ENCODE data around the gene LAMB3.
A peak's percentile ranks its signal among the peaks of the same experiment; 100 is the strongest.

LAMB3 gene

DNA sequence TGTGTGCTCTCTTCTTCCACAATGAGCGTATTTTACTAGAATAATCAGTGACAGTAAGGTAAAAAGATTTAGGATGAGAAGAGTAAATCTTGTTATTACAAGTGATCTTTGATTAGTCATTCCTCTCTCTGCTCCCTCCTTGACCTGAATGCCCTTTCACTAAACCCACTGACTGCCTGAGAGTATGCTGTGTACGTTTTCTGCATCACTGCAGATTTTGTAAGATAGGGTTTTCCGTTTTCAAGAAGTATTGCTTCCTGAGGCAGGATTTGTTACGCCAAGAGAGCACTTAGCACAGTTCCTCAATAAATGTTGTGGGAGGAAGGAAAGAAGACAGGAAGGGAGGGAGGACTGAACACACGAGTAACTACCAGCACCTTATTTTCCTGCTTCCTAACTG, 7.7 kb upstream of the LAMB3 start:
- no peak for DNase-seq

DNA sequence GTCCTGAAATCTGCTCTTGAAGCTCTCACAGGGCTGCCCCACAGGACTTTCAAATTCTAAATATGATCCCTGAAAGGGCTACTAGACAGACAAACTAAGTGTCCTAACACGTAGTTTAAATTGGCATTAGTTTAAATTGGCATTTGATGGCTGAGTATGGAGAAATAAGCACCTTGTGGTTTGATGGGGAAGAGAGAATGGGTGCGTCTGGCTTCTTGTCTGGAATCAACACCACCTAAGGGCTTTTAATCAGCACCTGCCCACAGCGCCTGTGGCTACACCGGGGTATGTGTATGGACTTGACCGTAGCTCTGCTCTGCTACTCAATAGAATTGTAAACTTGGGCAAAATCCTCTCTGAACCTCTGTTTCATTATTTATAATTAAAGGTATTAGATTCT, 5.7 kb upstream of the LAMB3 start:
- no peak for DNase-seq

DNA sequence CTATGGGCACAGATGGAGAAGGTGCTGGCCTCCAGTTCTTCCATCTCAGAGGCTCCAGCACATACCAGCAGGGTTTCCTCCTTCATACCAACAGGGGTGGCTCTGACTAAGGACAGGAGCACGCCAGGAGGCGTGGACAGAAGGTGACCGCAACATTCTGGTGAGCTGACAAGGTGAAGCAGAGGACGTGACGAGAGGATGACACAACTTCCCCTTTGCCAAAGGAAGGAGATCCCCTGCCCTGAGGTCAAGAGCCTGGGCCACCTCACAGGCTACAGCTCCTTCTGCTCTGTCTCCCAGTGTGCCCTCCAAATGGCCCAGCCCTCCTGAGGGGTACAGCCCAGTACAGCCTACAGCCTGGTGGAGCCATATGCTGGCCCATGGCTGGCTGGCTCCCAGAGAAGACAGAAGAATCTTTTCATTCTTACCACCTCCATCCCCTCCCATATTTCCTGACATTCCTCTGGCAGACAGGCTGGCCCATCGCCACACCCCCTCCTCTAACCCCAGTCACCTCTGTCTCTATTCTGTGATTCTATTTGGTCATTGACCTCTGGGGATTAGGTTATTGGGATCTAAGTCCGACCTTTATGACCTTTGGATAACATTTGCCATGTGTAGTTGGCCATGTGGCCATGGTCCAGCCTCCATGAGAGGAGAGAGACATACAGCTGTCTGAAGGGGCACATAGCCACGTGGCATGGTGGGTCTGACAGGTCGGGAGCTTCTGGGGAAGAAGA, 5.1 kb upstream of the LAMB3 start:
- DNase-seq: no peak

DNA sequence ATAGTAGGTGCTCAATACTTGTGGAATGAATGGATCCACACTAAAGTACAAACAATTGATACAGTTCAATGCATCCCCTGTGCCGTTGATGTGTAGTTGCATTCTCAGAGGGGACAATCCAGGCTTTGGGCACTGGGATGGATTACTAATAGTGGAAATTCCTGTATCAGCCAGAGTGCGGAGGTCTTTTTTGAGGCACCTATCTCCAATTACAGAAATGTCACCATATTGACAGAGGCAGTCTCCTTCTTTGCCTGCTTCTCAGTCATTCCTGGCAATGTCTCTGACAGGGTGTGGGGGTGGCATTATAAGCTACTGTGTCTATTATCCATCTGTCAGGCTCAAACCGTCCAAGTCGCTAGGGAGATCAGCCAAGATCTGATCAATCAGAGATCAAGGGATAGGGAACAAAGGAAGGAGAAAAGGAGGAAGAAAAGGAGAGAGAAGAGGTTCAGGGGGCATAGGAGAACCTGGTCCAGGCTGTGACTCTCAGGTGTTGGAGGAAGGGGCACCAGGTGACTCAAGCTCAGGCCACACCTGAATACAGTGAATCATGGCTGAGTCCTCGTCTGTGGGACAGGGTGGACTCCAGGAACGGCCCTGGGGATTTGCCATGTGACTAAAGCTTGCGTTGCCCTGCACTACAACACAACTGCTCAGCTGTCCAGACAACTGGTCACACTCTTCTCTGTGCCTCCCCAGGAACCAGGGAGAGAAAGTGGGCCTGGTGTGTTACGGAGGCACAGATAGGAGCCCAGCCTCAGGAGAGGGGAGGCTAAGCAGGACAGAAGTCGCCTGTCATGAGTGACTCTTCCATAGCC, 3.4 kb upstream of the LAMB3 start:
- DNase-seq: no peak

DNA sequence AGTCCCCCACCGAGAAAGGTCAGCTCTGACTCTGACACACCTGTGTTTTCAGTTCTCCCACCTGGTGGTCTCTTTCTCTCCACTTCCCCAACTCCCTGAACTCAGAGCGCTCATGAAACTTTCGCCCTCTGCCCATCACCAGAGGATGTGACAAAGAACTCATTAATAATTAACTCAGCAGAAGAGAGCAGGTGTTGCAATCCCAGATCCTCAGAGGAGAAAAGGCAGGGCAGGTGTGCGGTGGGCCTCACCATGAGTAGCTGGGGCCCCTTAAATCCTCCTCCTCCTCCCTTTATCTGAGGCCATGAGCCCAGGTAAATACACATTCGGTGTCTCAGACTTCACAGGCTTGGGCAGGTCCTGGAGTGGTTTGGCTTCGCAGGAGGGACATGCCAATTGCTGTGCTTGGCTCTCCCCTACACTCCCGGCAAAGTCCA, 1.7 kb upstream of the LAMB3 start:
- DNase-seq: no peak

DNA sequence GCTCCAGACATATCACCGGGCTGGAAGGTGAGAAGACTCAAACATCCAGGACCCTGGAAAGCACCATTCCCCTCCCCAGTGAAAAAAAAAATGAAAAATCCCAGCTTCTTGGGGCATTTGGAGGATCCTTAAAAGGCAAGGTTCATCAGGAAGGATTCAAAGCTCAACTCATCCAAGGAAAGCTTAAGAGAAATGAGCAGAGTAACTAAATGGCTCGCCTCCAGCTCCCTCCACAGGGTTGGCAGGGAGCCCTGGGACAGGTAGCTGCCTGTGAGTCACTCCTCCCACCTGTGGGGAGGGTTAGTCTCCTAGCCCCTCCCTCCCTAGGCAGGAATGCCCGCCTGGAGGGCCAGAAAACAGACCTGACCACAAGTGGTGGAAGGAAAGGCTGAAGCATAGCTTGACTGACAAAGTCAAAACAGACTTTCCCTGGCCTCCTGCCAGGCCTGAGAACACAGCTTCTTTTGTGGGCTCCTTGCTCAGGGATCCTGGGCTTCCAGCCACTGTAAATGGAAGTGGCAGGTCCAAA, 712 bp upstream of the LAMB3 start:
- DNase-seq: peak; percentile 49

DNA sequence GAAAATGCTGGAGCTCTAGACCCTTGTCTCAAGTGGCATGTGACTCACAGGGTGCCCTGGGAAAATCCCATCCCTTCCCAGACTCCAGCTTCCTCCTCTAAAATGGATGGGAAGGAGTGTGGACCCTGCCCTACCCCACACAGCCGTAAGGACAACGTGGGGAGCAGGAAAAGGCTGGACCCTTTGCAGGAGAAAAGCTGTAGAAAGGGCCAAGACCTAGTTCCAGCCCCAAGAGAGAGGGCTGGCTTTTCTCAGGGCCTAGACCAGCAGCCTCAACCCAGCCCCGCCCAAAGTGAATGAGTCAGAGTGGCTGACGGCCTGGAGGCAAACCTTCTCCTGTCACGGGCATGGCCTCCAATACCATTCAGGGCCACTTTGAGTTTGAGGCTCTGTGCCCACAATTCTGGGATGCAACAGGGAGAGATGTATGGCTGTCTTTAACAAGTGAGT, 1.1 kb downstream of the LAMB3 start:
- peak; percentile 47 for DNase-seq

DNA sequence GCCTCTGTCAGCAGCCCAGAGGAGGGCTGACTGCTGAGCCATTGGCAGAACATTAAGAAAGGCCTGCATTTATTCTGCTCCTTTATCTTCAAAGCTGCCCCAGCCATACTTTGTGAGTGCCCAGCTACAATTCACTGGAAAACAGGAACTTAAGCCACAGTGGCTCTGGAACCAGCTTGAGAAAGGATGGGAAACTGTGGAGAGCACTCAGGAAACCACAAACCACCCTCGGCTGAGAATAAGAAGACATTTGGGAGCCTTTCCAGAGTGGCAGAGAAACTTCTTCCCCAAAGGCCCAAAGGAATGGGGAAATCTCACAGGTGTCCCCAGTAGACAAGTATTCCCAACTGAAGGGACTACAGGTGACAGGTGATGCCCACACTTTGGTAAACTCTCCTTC, 1.8 kb downstream of the LAMB3 start:
- DNase-seq: no peak

DNA sequence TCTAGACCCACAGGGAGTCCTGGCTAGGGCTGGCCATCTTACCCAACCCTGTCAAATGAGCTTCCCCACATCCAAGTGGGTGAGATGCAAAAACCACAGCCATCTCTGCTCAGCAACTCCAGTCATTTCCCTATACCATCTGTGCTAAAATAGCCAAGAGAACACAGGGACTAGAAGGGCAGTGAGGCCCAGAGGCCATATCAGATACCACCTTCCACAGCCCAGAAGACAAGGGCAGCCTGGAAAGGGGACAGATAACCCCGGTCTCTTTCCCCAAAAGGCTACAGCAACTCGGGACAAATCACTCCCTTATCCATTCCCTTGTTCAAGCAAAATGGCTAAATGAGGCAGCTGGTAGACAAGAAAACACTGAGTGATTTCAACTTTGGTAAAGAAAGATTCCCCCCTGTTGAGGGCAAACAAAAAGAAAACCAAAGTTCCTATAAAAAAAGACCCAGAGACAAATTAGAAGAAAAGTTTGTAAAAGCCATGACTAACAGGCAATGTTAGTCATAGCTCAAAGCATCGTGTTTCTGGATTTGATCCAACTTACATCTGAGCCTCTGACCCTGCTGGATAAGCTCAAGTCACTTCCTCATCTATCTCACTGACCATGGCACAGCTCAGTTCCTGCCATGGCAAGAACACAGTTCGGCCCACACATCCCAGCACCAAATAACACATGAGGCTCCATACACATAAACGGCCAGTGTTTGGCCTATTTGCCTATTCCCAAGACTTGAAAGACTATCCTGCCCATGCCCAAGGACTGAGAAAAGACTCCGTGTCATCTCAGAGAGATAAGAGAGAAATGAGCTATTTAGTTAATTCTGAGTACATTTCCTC, 3.1 kb downstream of the LAMB3 start:
- DNase-seq: no peak

DNA sequence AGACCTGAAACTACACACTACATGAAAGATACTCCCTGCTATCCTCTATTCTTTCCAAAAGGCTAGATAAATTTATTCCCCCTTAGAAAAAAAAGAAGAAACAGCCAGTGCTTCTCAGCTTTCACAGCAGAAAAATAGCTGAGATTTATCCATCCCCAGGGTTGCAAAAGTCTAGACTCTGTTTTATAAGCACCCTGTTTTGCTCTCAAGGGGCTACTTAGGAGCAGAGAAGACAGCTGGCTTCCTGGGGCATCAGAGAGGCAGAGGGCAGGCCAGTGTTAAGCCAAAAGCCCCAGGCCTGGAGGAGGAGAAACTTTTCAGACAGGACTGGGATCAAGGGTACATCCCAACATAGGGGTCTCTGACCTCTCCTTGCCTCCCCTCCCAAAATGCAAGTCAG, 3.9 kb downstream of the LAMB3 start:
- no peak for DNase-seq

DNA sequence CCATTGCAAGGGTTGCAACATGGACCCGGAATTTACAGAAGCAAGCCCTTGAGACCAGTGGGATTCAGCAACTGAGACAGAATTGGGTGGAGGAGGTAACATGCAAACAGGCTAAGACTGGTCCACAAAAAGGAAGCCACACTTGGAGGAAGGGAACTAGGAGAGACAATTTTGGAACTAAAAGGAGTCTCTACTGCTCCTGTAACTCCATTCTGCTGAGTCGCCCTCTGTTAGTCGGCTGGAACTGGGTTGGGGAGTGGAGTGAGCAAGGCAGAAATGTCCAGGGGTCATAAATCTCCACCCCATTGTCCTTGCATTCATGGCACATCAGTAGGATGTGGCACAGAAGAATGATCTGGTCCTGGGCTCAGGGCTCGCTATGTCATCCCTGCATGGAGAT, 5.1 kb downstream of the LAMB3 start:
- no peak for DNase-seq

DNA sequence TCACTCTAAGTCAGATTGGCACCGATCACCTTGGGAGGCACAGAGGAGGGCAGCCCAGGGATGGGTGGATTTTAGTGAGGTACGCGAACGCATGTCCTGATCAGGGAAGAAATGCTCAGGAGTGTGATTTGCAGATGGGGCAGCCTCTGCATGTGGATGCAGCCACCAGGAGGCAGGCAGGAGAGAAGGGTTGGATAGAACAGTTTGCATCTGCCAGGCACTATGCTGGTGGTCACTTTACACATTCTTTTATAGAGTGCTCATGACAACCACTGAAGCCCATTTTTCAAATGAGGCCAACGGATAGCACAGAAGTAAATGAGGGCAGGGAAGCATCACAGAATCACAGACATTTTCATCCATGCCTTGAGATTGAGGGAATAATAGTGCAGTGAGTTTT, 5.7 kb downstream of the LAMB3 start:
- DNase-seq: no peak

DNA sequence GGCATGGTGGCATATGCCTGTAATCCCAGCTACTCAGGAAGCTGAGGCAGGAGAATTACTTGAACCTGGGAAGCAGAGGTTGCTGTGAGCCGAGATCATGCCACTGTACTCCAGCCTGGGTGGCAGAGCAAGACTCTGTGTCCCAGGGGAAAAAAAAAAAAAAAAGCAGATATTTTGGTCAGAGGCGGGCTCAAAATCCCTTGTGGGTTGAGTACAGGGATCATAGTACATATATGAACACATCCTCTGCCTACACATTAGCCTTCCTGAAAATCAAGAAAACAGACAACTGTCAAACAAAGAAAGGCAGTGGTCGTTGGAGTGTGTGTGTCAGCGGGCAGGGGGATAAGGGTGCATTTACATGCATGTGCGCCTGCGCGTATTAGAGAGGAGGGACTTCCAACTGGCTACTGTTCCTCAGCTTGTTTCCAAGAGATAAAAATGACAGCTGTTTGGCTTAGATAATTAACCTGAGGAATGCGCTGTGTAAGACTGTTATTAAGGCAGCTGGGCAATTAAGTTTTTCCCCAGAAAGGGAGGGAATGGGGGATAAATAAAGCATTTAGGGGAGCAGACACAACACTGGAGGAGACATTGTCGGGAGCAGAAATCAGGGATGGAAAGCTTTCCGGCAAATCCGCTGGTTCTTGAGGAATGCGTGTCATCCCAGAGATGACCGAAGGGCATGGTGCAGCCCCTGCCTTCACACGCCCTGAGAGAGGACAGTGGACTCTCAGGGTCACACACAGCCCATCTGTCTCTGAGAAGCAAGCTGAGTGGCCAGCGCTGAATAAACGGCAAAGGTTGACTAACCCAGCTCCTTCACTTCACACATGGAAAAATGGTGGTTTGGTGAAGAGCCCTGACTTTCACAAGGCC, 6.4 kb downstream of the LAMB3 start:
- no peak for DNase-seq

DNA sequence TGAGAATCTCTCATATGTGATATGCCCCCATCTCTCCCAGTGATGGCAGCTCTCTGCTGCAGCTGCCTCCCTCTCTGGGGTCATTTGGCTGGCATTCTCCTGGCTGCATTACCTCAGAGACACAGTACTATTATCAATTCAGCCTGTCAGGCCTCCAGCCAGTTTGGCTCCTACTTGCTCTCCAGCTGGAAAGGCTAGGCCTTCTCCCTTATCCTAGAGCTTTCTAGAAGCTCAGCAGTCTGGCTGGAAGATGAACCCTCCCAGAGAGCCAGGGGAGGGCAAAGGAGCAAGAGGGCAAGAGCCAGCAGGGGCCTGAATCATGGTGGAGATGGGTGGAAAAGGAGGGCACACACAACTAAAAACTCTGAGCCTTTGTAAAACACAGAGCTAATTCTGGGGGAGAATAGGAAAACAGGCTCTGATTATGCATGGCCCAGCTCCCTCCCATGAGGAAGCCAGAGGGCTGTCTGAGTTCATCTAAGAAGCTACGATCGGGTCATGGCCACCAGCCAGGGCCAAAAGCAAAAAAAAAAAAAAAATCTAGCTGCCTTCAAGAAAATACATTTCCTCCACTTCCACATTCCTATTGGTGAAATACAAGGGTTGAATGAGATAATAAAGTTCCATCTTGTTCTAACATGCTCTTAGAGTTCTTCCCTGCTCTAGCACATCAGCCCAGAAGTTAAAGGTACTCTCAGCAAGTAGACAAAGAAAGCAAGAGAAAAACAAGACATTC, 8.8 kb downstream of the LAMB3 start:
- DNase-seq: no peak

DNA sequence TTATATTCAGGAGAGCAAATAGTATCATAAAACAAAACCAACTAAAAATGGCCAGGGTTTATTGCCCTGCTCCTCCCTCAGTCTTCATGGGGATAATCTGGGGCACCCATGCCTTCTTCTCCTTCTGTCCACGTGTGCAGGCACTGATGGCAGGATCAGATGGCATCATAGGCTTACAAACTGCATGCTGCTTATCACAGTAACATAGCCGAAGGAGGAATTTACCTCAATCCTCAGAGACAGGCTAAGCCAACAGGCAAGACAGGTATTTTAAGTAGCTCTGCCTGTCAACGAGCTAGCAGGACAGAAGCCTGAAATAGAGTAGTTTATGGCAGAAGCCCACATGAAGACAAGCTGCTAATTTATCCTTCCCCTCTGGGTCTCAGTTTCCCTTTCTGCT, 9.4 kb downstream of the LAMB3 start:
- no peak for DNase-seq

DNA sequence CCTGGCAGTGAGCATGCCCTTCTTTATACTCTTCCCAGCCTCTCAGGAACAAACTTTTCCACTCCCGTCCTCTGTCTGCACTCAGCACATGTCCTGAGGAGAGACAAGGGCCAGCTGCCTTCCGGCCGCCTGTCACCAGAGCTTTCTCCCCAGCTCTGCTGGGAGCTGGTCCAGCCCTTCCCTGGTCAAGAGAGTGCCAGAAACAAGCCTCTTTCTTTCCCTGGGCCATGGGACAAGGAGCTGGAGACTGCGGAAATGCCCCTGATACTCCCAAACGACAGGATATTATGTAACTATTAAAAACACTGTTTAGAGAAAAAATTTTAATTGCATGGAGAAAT, 10.4 kb downstream of the LAMB3 start:
- DNase-seq: no peak

DNA sequence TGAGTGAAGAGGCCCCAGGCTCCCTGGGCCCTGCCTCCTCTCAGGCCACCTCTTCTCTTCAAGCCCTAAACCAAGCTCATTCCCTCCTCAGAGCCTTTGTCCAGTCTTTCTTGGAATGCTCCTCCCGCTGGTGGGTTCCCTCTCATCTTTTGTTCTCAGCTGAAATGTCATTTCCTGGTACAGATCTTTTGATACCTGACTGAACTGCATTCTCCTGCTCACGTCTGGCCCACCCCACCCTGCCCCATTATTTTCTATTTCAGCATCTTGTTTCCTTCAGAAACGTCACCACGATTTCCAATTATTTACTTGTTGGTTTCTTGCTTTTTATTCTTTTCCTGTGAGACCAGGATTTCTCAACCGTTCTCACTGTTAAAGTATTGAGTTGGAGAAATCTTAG, 16.4 kb downstream of the LAMB3 start:
- DNase-seq: no peak

DNA sequence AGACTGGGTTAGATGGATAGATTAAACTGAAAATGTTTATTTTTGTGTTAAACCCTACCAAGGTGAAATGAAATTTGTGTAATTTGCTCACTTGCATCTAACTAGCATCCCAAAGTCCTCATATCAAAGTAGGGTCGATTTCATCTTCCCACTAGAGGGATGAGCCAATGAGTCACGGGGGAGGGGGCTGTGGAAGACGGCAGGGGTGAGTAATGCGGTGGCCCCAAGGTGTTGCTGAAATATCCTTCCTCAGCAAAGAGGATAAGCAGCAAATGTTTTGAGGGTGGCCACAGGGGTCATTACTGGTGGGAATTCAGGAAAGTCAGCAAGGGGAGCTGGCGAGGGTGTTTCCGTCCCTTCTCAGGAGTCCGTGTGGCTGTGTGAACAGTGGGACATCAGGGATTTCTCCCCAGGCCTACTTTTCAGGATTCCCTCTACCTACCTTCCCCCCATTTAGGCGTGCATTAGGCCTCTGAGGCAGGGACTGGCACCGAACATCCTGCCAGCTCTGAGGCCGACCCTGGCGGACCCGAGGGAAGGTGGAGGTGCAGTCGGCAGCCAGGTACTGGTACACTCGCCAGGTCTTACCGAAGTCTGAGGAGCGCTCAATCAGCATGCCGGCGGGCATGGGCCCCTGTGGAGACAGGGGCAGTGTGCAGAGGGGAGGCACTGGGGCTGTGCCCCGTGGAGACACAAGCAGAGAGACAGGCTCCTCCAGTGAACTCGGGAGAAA, 18.1 kb downstream of the LAMB3 start:
- no peak for DNase-seq

DNA sequence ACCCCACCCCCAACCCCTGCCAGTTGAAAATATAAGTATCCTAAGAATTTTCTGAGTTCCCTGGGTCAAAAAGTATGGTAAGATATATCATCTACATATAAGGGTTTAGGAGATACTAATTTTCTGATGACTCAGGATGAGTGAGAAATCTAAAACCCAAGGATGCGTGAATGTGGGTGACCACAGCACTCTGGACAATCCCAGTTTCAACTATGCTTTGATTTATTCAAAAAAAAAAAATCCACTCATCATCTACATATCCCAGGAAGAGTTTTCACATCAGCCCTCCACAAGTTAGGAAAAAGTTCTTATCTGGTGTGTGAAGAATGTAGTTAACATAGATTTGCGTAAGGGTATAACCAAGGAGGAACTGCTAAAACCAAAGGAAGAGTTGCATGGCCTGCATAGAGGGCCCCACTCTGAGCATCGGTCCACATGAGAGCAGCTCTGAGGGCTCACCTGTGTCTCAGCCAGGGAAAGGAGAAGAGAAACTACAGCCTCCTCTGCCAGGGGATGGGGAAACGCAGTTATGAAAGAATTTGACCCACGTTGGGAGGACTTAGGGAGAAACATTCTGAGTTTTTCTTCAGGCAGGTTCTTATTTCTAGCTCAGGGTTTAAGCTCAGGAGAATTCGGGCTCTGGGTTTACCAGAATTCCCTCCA, 18.8 kb downstream of the LAMB3 start:
- DNase-seq: no peak

All from stimulated activated CD4-positive, alpha-beta T cell treated with anti-CD3 and anti-CD28 coated beads, Interleukin-12 subunit alpha, Interleukin-12 subunit beta, amount 100 ng/mL, for 4 hours (primary cell).